Adrenal gland (tissue), 12 donors: Measurements from ENCODE around the gene UVRAG. TPM values are rescaled to one million over a fixed set of nuclear protein-coding genes. Genes with fewer than 3 reads are reported as not detected.
"Not testable (repeated sequence)": the region's sequence is repeated elsewhere in the genome, so short reads cannot be mapped to it uniquely, and the experiment has no call there.

Experiments
- DNase-seq, 7 donors: peaks; one replicate each; pipeline ENCODE4 v3.0.0-alpha.2; 2019 to 2020
- H3K27ac ChIP-seq, 5 donors: fragments of 200-600 bp; sonication (generic) in 4 of 5; 1 replicate in 3 of 5; 2 replicates in 2 of 5; pipeline versions ENCODE4 v1.5.1 to v1.8.0; 2016 to 2020; ENCODE audit warnings: mild to moderate bottlenecking in 1 of 5
- H3K27me3 ChIP-seq: fragments of 200-600 bp; 2 replicates; pipeline ENCODE4 v1.8.0; 2021
- H3K36me3 ChIP-seq, 2 donors: fragments of 200-600 bp; replicated peaks in 1 of 2; 1 replicate in 1 of 2; 2 replicates in 1 of 2; pipeline versions ENCODE4 v1.5.1 to v1.8.0; 2018 to 2022
- H3K4me1 ChIP-seq, 2 donors: fragments of 200-600 bp; replicated peaks in 1 of 2; 1 replicate in 1 of 2; 2 replicates in 1 of 2; pipeline versions ENCODE4 v1.5.1 to v1.8.0; 2018 to 2021
- H3K4me3 ChIP-seq, 4 donors: fragments of 200-600 bp; sonication (generic) in 3 of 4; one replicate each; pipeline ENCODE4 v1.5.1; 2016 to 2018
- H3K9me3 ChIP-seq, 3 donors: fragments of 200-600 bp; sonication (generic) in 1 of 3; replicated peaks in 1 of 3; 1 replicate in 2 of 3; 2 replicates in 1 of 3; pipeline versions ENCODE4 v1.5.1 to v1.8.0; 2016 to 2021
- CTCF ChIP-seq, 6 experiments: fragments of 450-650 bp in 4 of 6; fragments of 200-600 bp in 2 of 6; sonication (generic) in 1 of 6; IDR thresholded peaks; 1 replicate in 5 of 6; 2 replicates in 1 of 6; pipeline versions ENCODE4 v1.5.1 to v1.8.0; 2016 to 2021; ENCODE audit warnings: antibody characterized with exemption in 6 of 6, mild to moderate bottlenecking in 2 of 6, moderate library complexity in 1 of 6
- POLR2A ChIP-seq, 2 donors: fragments of 450-650 bp; IDR thresholded peaks; one replicate each; pipeline ENCODE4 v1.6.1; 2017; ENCODE audit warnings: antibody characterized with exemption in 2 of 2, mild to moderate bottlenecking in 2 of 2, moderate library complexity in 1 of 2
- WGBS, 4 donors: extraction: QIAGEN DNeasy Blood & Tissue Kit in 2 of 4; methylation state at CpG; one replicate each; pipeline versions ENCODE4 v1.1.5 to v1.1.7; 2013 to 2017; 5-methylcytosine and 5-hydroxymethylcytosine counted together
- intact Hi-C, 2 donors: fragments of 100-400 bp; cut with DNase I; formaldehyde crosslinking; loops; one replicate each; pipeline versions ENCODE4 v1.14.1 to v1.15.0; 2022 to 2023
- polyA plus RNA-seq, 3 donors: library from polyadenylated mRNA; stranded (reverse); fragments of 200-250 nt in 2 of 3; fragments of 350-450 nt in 1 of 3; fragmentation: Illumina TruSeq in 1 of 3; extraction: RNeasy Lipid Tissue Mini Kit (QIAGEN cat#74804) in 1 of 3; gene quantifications; one replicate each; pipeline ENCODE4 v1.2.3, GENCODE V29; 2013 to 2014
- total RNA-seq, 9 donors: library from RNA; depleted of rRNA in 4 of 9; stranded (reverse); fragments of >200 nt in 4 of 9; fragments of 120-200 nt in 1 of 9; fragmentation: NEBNext Ultra II Directional in 1 of 9; extraction: Animal tissue kit (Norgen Biotek cat#: 25700) in 1 of 9; gene quantifications; one replicate each; pipeline versions ENCODE4 v1.1.0 to v1.2.4, GENCODE V29; 2013 to 2023
- donor health status: healthy with polysubstance abuse.
- donor health status: Bipolar disorder and iron deficiency.
- donor health status: DM: yes; HTN: yes; CAD: no.
- donor health status: DM: no; HTN: no; CAD: no.
- donor health status: DM: no; HTN: no; CAD: no.
- donor health status: DM: yes; HTN: yes; CAD: no.

The UVRAG gene
- total and polyA plus RNA-seq, 12 donors, result 10.9 to 61.4 (median 28.5) TPM

GRCh38 chr11:75968021-75968625 lies 153.1 kb downstream of the UVRAG start:
- H3K27me3 ChIP-seq, result no peaks in the 10 kb centered on the region
- no peaks in the 10 kb centered on the region for H3K36me3 ChIP-seq
- no peak overlapping the region for H3K27ac ChIP-seq
- intact Hi-C loops, result no loop called here
- H3K4me1 ChIP-seq, result peaks cover 7 to 23% of the 10 kb centered on the region in 2 donors
- H3K9me3 ChIP-seq, result peaks cover 0 to 5% (median 0%) of the 10 kb centered on the region in 3 donors
- 92 to 93% (median 93%) methylated on average over 2 of the region's 2 CpGs for WGBS, 4 donors
- TF ChIP-seq POLR2A (IDR thresholded peaks at IDR 0.05), result no peak
- no peak for TF ChIP-seq CTCF (IDR thresholded peaks at IDR 0.05)
- H3K4me3 ChIP-seq, result no peak overlapping the region
- no peak for DNase-seq

DNA sequence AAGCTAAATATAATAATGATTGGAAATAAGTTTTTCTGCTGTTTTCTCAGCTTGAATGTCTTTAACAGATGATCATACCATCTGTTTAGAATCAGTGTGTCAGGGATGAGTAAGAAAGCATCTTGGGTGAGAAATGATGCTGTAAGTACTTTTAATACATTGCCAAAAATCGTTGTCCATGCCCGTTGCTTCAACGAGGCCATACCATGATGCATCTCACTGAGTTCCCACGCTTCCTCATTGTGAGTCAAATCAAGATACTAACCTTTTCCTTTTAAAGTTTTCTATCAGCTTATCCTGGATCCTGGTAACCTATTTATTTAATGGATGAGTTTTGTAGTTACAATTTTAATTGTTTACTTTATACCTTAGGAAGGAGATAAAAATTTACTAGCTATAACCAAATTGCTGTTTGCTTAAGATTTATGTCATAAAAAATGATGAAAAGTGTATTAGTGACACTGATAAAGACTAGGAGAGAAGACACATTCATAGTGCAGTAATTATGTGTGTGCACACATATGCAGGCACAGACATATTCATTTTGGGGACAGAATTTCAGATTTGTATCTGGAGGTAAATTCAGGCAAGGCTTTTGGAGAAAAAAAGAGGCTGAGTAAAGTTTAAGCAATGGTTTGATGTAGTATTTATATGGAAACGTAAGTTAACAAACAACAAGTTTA lies 154.8 kb downstream of the UVRAG start:
- TF ChIP-seq POLR2A (IDR thresholded peaks at IDR 0.05) (no peak), CTCF (IDR thresholded peaks at IDR 0.05) (no peak)
- WGBS, 4 donors, result 64 to 86% (median 71%) methylated on average over 5 of the region's 5 CpGs
- intact Hi-C loops, result no loop called here

GRCh38 chr11:75973710-75974109 lies 158.7 kb downstream of the UVRAG start:
- 86 to 99% (median 98%) methylated on average over 3 of the region's 3 CpGs for WGBS, 4 donors
- H3K27me3 ChIP-seq, intact Hi-C loops: not testable (repeated sequence)

More for the DNA sequence above, 154.8 kb downstream of the UVRAG start:
- H3K36me3 ChIP-seq, result no peaks in the 10 kb centered on the region
- peaks cover 7 to 23% of the 10 kb centered on the region in 2 donors for H3K4me1 ChIP-seq
- H3K27me3 ChIP-seq, result no peaks in the 10 kb centered on the region
- peaks cover 0 to 5% (median 0%) of the 10 kb centered on the region in 3 donors for H3K9me3 ChIP-seq
- no peak for DNase-seq
- H3K4me3 ChIP-seq, result no peak overlapping the region
- no peak overlapping the region for H3K27ac ChIP-seq

DNA sequence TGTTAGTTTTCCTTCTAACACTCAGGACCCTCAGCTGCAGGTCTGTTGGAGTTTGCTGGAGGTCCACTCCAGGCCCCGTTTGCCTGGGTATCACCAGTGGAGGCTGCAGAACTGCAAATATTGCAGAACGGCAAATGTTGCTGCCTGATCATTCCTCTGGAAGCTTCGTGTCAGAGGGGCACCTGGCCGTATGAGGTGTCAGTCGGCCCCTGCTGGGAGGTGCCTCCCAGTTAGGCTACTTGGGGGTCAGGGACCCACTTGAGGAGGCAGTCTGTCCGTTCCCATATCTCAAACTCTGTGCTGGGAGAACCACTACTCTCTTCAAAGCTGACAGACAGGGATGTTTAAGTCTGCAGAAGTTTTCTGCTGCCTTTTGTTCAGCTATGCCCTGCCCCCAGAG lies 164.1 kb downstream of the UVRAG start:
- H3K36me3 ChIP-seq, DNase-seq, H3K9me3 ChIP-seq, H3K27ac ChIP-seq, intact Hi-C loops, H3K27me3 ChIP-seq, H3K4me1 ChIP-seq, H3K4me3 ChIP-seq: not testable (repeated sequence)
- WGBS, 4 donors, result 91 to 99% (median 97%) methylated on average over 5 to 6 of the region's 6 CpGs

More at GRCh38 chr11:75973710-75974109, 158.7 kb downstream of the UVRAG start:
- not testable (repeated sequence) for DNase-seq, H3K4me3 ChIP-seq, H3K36me3 ChIP-seq, H3K9me3 ChIP-seq, H3K27ac ChIP-seq, H3K4me1 ChIP-seq

DNA sequence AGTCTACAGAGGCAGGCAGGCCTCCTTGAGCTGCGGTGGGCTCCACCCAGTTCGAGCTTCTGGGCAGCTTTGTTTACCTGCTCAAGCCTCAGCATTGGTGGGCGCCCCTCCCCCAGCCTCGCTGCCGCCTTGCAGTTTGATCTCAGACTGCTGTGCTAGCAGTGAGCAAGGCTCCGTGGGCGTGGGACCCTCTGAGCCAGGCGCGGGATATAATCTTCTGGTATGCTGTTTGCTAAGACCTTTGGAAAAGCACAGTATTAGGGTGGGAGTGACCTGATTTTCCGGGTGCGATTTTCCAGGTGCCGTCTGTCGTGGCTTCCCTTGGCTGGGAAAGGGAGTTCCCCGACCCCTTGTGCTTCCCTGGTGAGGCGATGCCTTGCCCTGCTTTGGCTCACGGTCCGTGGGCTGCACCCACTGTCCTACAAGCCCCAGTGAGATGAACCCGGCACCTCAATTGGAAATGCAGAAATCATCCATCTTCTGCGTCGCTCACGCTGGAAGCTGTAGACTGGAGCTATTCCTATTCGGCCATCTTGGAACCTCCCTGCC lies 164.5 kb downstream of the UVRAG start:
- H3K9me3 ChIP-seq, intact Hi-C loops, H3K4me3 ChIP-seq, H3K4me1 ChIP-seq, H3K27me3 ChIP-seq, H3K36me3 ChIP-seq, DNase-seq, H3K27ac ChIP-seq: not testable (repeated sequence)
- WGBS, 4 donors, result 91 to 95% (median 93%) methylated on average over 20 to 22 of the region's 22 CpGs
